Measurements from ENCODE around the gene GRAMD2A. TPM values are rescaled to one million over a fixed set of nuclear protein-coding genes. Genes with fewer than 3 reads are reported as not detected.

Gene GRAMD2A
- total RNA-seq (ENCODE audit: unreplicated experiment), result not detected
- long read RNA-seq, result 0 reads

DNA sequence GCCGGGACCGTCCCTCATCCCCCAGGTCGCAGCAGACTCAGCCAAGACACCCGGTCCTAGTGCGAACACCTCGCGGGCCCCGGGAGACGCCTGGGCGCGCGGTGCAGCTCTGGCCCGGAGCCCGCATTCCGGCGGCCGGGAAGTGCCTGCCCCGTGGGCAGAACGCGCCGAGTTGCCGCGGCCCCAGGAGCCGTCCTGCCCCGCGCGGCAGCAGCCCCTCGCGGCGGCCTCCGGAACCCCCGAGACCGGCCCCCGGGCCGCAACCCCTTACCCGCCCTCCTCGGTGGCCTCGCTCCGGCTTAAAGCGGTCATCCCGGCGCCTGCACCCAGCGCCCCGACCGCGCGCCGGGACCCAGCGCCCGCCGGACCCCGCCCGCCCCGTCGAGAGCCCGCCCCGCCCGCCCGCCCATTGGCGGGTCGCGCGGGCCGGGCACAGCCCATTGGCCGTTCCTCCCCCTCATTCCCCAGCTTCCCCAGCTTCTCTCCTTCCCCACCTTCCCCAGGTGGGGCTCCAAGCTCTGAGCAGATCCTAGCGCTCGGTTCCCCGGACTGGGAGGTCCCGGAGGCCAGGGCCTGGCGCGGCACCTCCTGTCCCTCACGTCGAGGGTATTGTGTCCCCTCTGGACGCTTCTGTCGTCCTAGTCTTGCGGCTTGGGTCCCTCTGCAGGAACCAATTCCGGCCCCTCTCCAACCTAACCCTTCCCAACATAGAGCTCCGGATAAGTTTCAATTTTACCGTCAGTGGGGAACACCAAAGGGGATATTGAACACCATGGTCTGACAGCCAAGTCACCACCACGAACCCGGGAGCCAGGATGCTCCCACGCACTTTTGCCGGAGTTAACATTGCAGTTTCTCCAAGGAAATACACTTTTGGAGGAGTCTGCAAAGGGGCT, at the start of gene GRAMD2A:
GRAMD2A (minus strand) TSS at position 328 of the 896 bp plus-strand sequence.
- TF ChIP-seq, protein P1, sequence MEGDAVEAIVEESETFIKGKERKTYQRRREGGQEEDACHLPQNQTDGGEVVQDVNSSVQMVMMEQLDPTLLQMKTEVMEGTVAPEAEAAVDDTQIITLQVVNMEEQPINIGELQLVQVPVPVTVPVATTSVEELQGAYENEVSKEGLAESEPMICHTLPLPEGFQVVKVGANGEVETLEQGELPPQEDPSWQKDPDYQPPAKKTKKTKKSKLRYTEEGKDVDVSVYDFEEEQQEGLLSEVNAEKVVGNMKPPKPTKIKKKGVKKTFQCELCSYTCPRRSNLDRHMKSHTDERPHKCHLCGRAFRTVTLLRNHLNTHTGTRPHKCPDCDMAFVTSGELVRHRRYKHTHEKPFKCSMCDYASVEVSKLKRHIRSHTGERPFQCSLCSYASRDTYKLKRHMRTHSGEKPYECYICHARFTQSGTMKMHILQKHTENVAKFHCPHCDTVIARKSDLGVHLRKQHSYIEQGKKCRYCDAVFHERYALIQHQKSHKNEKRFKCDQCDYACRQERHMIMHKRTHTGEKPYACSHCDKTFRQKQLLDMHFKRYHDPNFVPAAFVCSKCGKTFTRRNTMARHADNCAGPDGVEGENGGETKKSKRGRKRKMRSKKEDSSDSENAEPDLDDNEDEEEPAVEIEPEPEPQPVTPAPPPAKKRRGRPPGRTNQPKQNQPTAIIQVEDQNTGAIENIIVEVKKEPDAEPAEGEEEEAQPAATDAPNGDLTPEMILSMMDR (IDR thresholded peaks at IDR 0.05; ENCODE audit: partially characterized antibody, unreplicated experiment), result no peak
- H3K36me3 Mint-ChIP-seq (ENCODE audit: unreplicated experiment), result no peaks in the 10 kb centered on the region
- peak within 1 kb of the TSS; percentile 38 for H3K27ac Mint-ChIP-seq (ENCODE audit: unreplicated experiment)

DNA sequence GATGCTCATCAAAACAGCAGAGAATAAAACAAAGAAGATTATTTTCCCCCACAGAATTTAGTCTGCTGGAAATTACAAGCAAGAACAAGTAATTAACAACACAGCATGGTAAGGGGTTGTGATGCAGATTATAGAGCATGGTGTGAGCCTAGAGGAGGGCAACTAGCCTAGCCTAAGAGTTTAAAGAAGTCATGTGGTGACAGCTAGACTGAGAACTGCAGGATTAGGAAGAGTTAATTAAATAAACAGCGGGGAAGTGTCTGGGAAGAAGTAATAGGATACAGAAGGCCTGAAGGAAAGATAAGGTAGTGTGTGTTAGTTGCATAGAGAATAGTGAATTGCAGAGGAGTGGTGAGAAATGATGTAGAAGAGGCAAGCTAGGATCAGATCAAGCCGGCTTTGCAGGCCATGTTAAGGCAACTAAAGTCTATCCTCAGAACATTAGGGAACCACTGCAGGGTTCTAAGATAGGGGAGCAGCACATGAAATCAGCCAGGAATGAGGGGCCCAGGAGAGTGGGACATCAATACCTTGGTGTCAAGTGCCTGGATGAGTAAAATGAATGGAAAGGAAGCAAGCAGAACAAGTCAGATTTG, 45.3 kb upstream of the GRAMD2A start:
- Mint-ChIP-seq H3K9me3 (ENCODE audit: unreplicated experiment) (peaks cover 1% of the 10 kb centered on the region), H3K4me3 (ENCODE audit: unreplicated experiment) (no peak overlapping the region), H3K27me3 (ENCODE audit: unreplicated experiment) (peaks cover 6% of the 10 kb centered on the region), H3K27ac (ENCODE audit: unreplicated experiment) (no peak overlapping the region), H3K4me1 (ENCODE audit: low read depth, unreplicated experiment) (no peaks in the 10 kb centered on the region), H3K36me3 (ENCODE audit: unreplicated experiment) (no peaks in the 10 kb centered on the region)
- TF ChIP-seq, protein P1 (IDR thresholded peaks at IDR 0.05; ENCODE audit: partially characterized antibody, unreplicated experiment), result no peak
- no peak for DNase-seq

More for the DNA sequence above, at the start of gene GRAMD2A:
- Mint-ChIP-seq H3K9me3 (ENCODE audit: unreplicated experiment) (peaks cover 14% of the 10 kb centered on the region), H3K4me3 (ENCODE audit: unreplicated experiment) (peak within 1 kb of the TSS; percentile 80), H3K4me1 (ENCODE audit: low read depth, unreplicated experiment) (peaks cover 5% of the 10 kb centered on the region), H3K27me3 (ENCODE audit: unreplicated experiment) (peaks cover 12% of the 10 kb centered on the region)
- peak; percentile 43 for DNase-seq

DNA sequence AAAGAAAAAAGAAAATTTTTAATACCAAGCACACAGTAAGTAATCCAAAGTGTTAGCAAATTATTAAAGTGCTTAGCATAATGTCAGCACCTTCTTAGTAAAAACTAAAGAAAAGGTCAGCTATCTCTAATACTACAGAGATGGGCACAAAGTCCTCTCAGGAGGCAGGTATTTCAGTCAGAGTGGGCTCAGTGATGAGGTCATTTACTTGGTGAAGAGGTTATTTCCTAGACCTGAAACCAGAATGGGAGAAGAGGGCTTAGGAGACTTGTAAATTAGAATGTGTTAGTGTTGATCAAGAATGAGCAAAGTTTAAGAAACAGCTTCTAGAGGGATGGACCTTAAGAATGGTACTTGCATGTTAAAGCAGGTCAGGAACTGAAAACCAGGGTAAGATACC, 42.1 kb upstream of the GRAMD2A start:
- Mint-ChIP-seq H3K9me3 (ENCODE audit: unreplicated experiment) (peaks cover 1% of the 10 kb centered on the region), H3K4me3 (ENCODE audit: unreplicated experiment) (no peak overlapping the region), H3K36me3 (ENCODE audit: unreplicated experiment) (no peaks in the 10 kb centered on the region), H3K27me3 (ENCODE audit: unreplicated experiment) (peaks cover 8% of the 10 kb centered on the region), H3K27ac (ENCODE audit: unreplicated experiment) (peak overlapping the region; percentile 14), H3K4me1 (ENCODE audit: low read depth, unreplicated experiment) (no peaks in the 10 kb centered on the region)
- no peak for DNase-seq
- TF ChIP-seq, protein P1 (IDR thresholded peaks at IDR 0.05; ENCODE audit: partially characterized antibody, unreplicated experiment), result no peak

DNA sequence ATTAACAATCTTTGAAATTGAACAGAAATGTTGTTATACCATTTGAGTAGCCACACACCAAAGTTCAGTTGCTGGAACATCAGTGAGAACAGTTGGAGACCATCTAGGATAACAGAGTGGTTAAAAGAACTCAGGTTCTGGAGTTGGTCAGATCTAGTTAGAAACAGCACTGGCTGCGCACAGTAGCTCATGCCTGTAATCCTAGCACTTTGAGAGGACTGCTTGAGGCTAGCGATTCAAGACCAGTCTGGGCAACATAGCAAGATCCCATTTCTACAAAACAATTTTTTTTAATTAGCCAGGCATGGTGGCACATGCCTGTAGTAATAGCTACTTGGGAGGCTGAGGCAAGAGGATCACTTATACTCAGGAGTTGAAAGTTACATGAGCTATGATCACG, 41.0 kb upstream of the GRAMD2A start:
- Mint-ChIP-seq H3K27me3 (ENCODE audit: unreplicated experiment) (peaks cover 8% of the 10 kb centered on the region), H3K4me1 (ENCODE audit: low read depth, unreplicated experiment) (no peaks in the 10 kb centered on the region), H3K4me3 (ENCODE audit: unreplicated experiment) (no peak overlapping the region), H3K36me3 (ENCODE audit: unreplicated experiment) (no peaks in the 10 kb centered on the region), H3K27ac (ENCODE audit: unreplicated experiment) (no peak overlapping the region), H3K9me3 (ENCODE audit: unreplicated experiment) (peaks cover 1% of the 10 kb centered on the region)
- TF ChIP-seq, protein P1 (IDR thresholded peaks at IDR 0.05; ENCODE audit: partially characterized antibody, unreplicated experiment), result no peak
- no peak for DNase-seq

DNA sequence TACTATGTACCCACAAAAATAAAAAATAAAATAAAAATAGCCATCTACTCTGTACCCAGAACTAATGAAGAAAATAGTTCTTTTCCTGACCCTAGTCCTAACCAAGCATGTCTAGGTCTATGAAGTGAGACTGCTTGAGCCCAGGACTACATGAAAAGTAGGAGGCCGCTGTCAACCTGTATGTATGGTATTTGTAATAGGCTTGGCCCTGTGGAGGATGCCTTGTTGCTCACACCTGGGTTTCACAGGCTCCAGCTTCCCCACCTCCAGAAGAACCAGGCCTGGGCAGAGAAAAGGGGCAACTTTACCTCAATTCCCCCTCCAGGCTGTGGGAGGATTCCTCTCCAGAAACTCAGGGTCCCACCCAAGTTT, 40.3 kb upstream of the GRAMD2A start:
- H3K27ac Mint-ChIP-seq (ENCODE audit: unreplicated experiment), result no peak overlapping the region
- no peak for DNase-seq
- peaks cover 3% of the 10 kb centered on the region for H3K9me3 Mint-ChIP-seq (ENCODE audit: unreplicated experiment)
- H3K36me3 Mint-ChIP-seq (ENCODE audit: unreplicated experiment), result no peaks in the 10 kb centered on the region
- TF ChIP-seq, protein P1 (IDR thresholded peaks at IDR 0.05; ENCODE audit: partially characterized antibody, unreplicated experiment), result no peak
- H3K4me1 Mint-ChIP-seq (ENCODE audit: low read depth, unreplicated experiment), result peaks cover 1% of the 10 kb centered on the region
- no peak overlapping the region for H3K4me3 Mint-ChIP-seq (ENCODE audit: unreplicated experiment)
- H3K27me3 Mint-ChIP-seq (ENCODE audit: unreplicated experiment), result peaks cover 7% of the 10 kb centered on the region

Measured in glutamatergic neuron (in vitro differentiated cells).